SU-DHL-6 (cell line): Measurements from ENCODE around the gene TBX18.

Experiments
- H2AFZ ChIP-seq: fragments of 200-600 bp; sonication (generic); 2 replicates; pipeline ENCODE4 v1.6.1; 2014; ENCODE audit warnings: low read depth, mild to moderate bottlenecking, moderate library complexity, mixed read lengths, antibody characterized with exemption, low read length; ENCODE audit not compliant: severe bottlenecking
- H3F3A ChIP-seq: fragments of 200-600 bp; shearing (Covaris generic); 2 replicates; pipeline ENCODE4 v1.6.0; 2016; ENCODE audit warnings: antibody characterized with exemption, mild to moderate bottlenecking; ENCODE audit not compliant: insufficient read depth
- H3K27ac ChIP-seq: fragments of 200-600 bp; sonication (generic); 2 replicates; pipeline ENCODE4 v1.5.1; 2016; ENCODE audit warnings: low read depth, mild to moderate bottlenecking, low read length, moderate library complexity, mixed read lengths
- H3K27me3 ChIP-seq: fragments of 200-600 bp; sonication (generic), shearing (Covaris generic); 2 replicates; pipeline ENCODE4 v1.6.0; 2014; ENCODE audit warnings: mild to moderate bottlenecking, low read length
- H3K36me3 ChIP-seq: fragments of 200-600 bp; sonication (generic); 2 replicates; pipeline ENCODE4 v1.6.1; 2014; ENCODE audit warnings: mild to moderate bottlenecking, low read length, mixed read lengths
- H3K4me2 ChIP-seq: fragments of 300-600, 200-600 bp; shearing (Covaris generic), sonication (generic); 2 replicates; pipeline ENCODE4 v1.6.0; 2014; ENCODE audit warnings: low read length, low read depth, mild to moderate bottlenecking; ENCODE audit not compliant: poor library complexity, severe bottlenecking
- H3K4me3 ChIP-seq: fragments of 200-600 bp; sonication (generic); 2 replicates; pipeline ENCODE4 v1.5.1; 2014; ENCODE audit warnings: antibody characterized with exemption, low read length, mild to moderate bottlenecking, mixed read lengths; ENCODE audit not compliant: insufficient read depth, poor library complexity, severe bottlenecking
- H3K79me2 ChIP-seq: fragments of 200-600 bp; sonication (generic); 2 replicates; pipeline ENCODE4 v1.6.1; 2014; ENCODE audit warnings: mild to moderate bottlenecking, low read length, moderate library complexity; ENCODE audit not compliant: insufficient read depth
- H3K9ac ChIP-seq: fragments of 200-600 bp; sonication (generic); 2 replicates; pipeline ENCODE4 v1.7.0; 2014; ENCODE audit warnings: mild to moderate bottlenecking, low read length
- H3K9me2 ChIP-seq: fragments of 200-600 bp; sonication (generic); replicated peaks from 2 replicates; pipeline ENCODE4 v1.6.1; 2014; ENCODE audit warnings: low read length; ENCODE audit not compliant: insufficient read depth
- H3K9me3 ChIP-seq: fragments of 200-600 bp; sonication (generic); 2 replicates; pipeline ENCODE4 v1.6.1; 2014; ENCODE audit warnings: low read length, mixed read lengths; ENCODE audit not compliant: insufficient read depth
- H4K20me1 ChIP-seq: fragments of 200-600 bp; sonication (generic); 2 replicates; pipeline ENCODE4 v1.6.1; 2014; ENCODE audit warnings: low read depth, mild to moderate bottlenecking, antibody characterized with exemption, low read length, moderate library complexity, mixed read lengths
- EZH2phosphoT487 ChIP-seq: fragments of 200-600 bp; sonication (generic), shearing (Covaris generic); conservative IDR thresholded peaks from 2 replicates; pipeline ENCODE4 v1.6.1; 2018; ENCODE audit warnings: mild to moderate bottlenecking, antibody characterized with exemption, low read length, moderate library complexity, mixed read lengths
- TF ChIP-seq, protein P1 (sequence below): fragments of 200-600 bp; sonication (generic); IDR thresholded peaks from one replicate; pipeline ENCODE4 v1.5.1; 2017; ENCODE audit warnings: antibody characterized with exemption, mild to moderate bottlenecking, low read length, moderate library complexity; ENCODE audit not compliant: insufficient read depth, poor library complexity, severe bottlenecking

Gene TBX18

DNA sequence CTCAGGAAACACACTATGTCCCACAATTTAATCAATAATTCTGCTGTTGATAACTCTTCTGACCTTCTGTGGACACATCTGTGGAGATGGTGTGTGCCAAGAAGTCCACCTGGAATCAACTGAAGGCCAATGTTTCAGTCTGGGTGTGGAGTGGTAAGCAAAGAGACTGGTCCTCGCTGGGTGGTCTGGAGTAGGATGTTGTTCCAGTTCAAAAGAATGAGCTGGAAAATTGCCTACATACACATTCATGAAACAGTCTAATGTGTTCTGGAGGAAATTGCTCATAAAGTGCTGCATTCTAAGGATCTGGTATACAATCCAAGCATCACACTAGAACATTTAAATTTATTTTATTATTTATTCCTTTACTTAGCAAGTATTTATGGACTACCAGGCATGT is 33.9 kb upstream of the TBX18 start:
- Histone ChIP-seq H2AFZ (no peak overlapping the region), H3K27ac (no peak overlapping the region), H3K4me2 (no peak overlapping the region), H3K79me2 (no peaks in the 10 kb centered on the region), H3K4me3 (no peak overlapping the region), H3K9me3 (no peaks in the 10 kb centered on the region), H3K9me2 (no peaks in the 10 kb centered on the region), H3F3A (no peaks in the 10 kb centered on the region), H3K36me3 (no peaks in the 10 kb centered on the region), H4K20me1 (no peaks in the 10 kb centered on the region), H3K27me3 (no peaks in the 10 kb centered on the region), H3K9ac (no peak overlapping the region)
- TF ChIP-seq, protein P1, sequence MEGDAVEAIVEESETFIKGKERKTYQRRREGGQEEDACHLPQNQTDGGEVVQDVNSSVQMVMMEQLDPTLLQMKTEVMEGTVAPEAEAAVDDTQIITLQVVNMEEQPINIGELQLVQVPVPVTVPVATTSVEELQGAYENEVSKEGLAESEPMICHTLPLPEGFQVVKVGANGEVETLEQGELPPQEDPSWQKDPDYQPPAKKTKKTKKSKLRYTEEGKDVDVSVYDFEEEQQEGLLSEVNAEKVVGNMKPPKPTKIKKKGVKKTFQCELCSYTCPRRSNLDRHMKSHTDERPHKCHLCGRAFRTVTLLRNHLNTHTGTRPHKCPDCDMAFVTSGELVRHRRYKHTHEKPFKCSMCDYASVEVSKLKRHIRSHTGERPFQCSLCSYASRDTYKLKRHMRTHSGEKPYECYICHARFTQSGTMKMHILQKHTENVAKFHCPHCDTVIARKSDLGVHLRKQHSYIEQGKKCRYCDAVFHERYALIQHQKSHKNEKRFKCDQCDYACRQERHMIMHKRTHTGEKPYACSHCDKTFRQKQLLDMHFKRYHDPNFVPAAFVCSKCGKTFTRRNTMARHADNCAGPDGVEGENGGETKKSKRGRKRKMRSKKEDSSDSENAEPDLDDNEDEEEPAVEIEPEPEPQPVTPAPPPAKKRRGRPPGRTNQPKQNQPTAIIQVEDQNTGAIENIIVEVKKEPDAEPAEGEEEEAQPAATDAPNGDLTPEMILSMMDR, result no peak

DNA sequence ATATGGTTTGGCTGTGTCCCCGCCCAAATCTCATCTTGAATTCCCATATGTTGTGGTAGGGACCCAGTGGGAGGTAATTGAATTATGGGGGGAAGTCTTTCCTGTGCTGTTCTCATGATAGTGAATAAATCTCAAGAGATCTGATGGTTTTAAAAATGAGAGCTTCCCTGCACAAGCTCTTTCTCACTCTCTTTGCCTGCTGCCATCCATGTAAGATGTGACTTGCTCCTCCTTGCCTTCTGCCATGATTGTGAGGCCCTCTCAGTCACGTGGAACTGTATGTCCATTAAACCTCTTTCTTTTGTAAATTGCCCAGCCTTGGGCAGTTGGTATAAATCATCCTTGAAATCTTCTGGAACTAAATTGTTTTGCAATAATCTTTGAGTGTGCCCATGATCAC is 31.9 kb upstream of the TBX18 start:
- Histone ChIP-seq H3K36me3 (no peaks in the 10 kb centered on the region), H3K79me2 (no peaks in the 10 kb centered on the region), H2AFZ (no peak overlapping the region), H3K9ac (no peak overlapping the region), H3K4me2 (no peak overlapping the region), H3K9me3 (no peaks in the 10 kb centered on the region), H4K20me1 (no peaks in the 10 kb centered on the region), H3K27me3 (no peaks in the 10 kb centered on the region), H3K27ac (no peak overlapping the region), H3F3A (no peaks in the 10 kb centered on the region), H3K9me2 (no peaks in the 10 kb centered on the region), H3K4me3 (no peak overlapping the region)
- TF ChIP-seq, protein P1, result no peak
- TF ChIP-seq EZH2phosphoT487, result no peak

GRCh38 chr6:84791927-84792326 is 27.5 kb upstream of the TBX18 start:
- no peak overlapping the region for H2AFZ ChIP-seq
- no peaks in the 10 kb centered on the region for H3K36me3 ChIP-seq
- H3K9me2 ChIP-seq, result no peaks in the 10 kb centered on the region
- no peak overlapping the region for H3K4me3 ChIP-seq
- no peaks in the 10 kb centered on the region for H3F3A ChIP-seq
- H4K20me1 ChIP-seq, result no peaks in the 10 kb centered on the region
- no peaks in the 10 kb centered on the region for H3K27me3 ChIP-seq
- H3K9ac ChIP-seq, result no peak overlapping the region
- H3K79me2 ChIP-seq, result no peaks in the 10 kb centered on the region
- no peaks in the 10 kb centered on the region for H3K9me3 ChIP-seq
- TF ChIP-seq EZH2phosphoT487, result no peak
- TF ChIP-seq, protein P1, result no peak
- H3K27ac ChIP-seq, result no peak overlapping the region
- no peak overlapping the region for H3K4me2 ChIP-seq

DNA sequence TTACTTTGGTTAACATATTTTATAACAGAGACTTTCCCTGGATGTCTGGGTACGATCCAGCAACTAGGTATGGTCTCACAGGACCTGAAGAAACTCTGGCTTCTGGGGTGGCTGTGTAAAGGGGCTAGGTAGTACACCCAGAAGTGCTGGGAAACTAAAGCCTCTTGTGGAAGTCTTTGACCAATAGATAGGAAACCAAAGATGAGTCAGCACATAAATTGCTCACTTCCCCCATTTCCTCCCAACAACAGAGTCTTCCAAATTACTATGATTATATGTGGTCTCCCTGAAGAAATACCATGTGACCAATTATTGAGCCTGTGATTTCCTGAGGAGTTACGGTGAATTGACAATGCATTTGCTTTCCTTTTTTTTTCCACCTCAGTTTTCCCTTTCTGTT is 26.8 kb upstream of the TBX18 start:
- TF ChIP-seq, protein P1, result no peak
- no peak for TF ChIP-seq EZH2phosphoT487
- H3K9ac ChIP-seq, result no peak overlapping the region
- H3K36me3 ChIP-seq, result no peaks in the 10 kb centered on the region
- H3K4me3 ChIP-seq, result no peak overlapping the region
- H2AFZ ChIP-seq, result no peak overlapping the region
- no peak overlapping the region for H3K4me2 ChIP-seq
- no peak overlapping the region for H3K27ac ChIP-seq
- no peaks in the 10 kb centered on the region for H3K27me3 ChIP-seq
- no peaks in the 10 kb centered on the region for H3F3A ChIP-seq
- H3K79me2 ChIP-seq, result no peaks in the 10 kb centered on the region
- H3K9me2 ChIP-seq, result no peaks in the 10 kb centered on the region
- no peaks in the 10 kb centered on the region for H3K9me3 ChIP-seq
- no peaks in the 10 kb centered on the region for H4K20me1 ChIP-seq
